T-helper 1 cell treated with Interleukin-12 subunit alpha and Interleukin-12 subunit beta and Interleukin-4 antibody, amounts not matched to agents 30 ng/mL and 1 ng/mL, for 36 hours (primary cell): ENCODE data around the gene DGAT2. TPM values are rescaled to one million over a fixed set of nuclear protein-coding genes. Genes with fewer than 3 reads are reported as not detected.

Experiments used
- intact Hi-C: fragments of 100-400 bp; cut with micrococcal nuclease; formaldehyde crosslinking; loops from one replicate; pipeline ENCODE4 v1.15.1; 2024
- total RNA-seq: library from RNA; stranded (reverse); gene quantifications from 2 replicates; pipeline ENCODE4 v1.2.3, GENCODE V29; 2022

Gene DGAT2
- total RNA-seq, 1 donor from 2014 or later = 8.0 TPM

DNA sequence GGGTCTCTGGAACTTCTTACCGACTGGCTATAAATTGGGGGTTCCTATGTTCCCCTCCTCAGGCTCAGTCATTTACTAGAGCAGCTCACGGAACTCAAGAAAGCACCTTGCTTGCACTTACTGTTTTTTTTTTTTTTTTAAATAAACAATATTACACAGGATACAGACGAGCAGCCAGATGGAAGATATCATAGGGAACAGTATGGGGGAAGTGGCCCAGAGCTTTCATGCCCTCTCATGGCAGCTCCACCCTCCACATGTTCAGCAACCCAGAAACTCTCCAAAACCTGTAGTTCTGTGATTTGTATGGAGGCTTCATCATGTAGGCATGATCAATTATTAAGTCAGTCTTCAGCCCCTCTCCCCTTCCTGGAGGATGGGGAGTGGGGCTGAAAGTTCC is 54.0 kb downstream of the DGAT2 start:
- intact Hi-C loops = no loop called here

DNA sequence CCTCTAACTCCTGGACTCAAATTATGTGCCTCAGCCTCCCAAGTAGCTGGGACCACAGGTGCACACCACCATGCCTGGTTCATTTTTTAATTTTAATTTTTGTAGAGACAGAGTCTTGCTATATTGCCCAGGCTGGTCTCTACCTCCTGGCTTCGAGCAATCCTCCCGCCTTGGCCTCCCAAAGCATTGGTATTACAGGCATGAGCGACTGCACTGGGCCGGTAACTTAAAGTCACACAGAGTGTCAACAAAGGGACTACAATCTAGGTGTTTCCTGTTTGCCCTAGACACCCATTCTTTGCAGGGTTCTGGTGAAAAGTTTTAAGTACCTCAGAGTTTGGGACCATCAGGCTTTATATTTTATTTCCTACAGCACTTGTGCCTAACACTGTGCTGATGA is 54.8 kb downstream of the DGAT2 start:
- intact Hi-C loops = no loop called here

DNA sequence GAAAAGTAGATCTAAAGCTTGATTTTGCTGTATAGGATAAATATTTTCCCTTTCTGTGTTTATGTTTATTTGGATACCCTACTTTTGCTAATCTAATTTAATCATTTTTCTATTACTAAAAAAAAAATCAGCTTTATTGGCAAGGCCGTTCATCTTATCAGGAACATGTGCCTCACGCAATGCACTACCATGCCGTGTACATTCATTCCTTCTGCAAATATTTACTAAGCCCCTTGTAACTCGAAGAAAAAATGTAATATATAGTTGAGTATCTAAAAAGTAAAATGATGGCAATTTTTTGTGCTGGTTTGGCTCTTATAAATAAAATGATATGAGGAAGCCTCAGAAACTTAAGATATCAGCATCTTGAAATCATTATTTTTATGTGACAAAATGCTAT is 55.4 kb downstream of the DGAT2 start:
- intact Hi-C loops = loop anchor here (1.0 kb wide), 1 partner anchor 9 kb away; the partner anchor contains the start of gene UVRAG

DNA sequence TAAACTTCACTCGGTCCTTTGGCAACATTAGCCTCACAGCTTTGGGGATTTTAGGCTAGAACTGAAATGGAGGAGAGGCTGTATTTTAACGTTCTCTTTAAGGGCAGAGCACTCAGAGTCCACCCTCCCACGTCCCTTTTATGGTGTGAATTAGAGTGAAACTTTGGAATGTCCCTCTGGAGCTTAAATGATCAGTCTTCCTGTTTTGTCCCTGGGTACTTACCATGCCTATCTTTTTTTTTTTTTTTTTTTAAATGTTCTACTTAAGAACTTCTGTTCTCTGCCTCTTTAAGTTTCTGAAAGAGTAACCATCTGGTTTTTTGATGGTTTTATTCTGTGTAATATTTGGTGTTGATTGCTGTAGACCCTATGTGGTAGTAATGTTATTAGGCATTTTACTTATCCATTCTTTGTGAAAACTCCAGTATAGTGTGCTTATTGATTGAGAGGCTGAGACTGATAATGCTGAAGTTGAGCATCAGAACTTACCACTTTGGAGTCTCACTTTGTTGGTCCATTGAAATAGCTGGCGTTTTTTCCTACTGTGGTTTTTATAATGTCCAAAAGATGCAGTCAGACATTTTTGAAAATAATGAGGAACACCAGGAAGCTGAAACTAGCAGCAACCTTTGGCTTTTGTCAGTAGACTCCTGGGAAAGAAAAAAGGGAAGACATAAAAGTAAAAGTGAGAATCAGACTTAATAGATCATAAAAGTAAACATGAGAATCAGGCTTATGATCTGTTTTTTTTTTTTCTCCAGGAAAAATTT is 58.1 kb downstream of the DGAT2 start:
- intact Hi-C loops = no loop called here

DNA sequence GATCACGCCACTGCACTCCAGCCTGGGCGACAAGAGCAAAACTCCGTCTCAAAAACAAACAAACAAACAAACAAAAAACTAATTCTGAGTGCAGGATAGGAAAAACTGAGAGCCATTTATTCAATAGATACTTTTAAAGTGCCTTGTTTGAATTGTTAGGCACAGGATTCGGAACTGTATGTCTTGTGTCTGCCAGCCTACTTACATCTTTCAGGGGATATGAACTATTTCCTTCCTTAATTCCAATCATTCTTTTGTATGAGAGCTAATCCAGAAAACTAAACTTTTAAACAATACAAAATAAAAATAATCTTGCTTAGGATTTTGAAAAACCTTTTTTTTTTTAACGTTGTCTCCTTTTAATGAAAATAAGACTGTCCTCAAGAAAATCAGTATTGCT is 59.0 kb downstream of the DGAT2 start:
- intact Hi-C loops = no loop called here

DNA sequence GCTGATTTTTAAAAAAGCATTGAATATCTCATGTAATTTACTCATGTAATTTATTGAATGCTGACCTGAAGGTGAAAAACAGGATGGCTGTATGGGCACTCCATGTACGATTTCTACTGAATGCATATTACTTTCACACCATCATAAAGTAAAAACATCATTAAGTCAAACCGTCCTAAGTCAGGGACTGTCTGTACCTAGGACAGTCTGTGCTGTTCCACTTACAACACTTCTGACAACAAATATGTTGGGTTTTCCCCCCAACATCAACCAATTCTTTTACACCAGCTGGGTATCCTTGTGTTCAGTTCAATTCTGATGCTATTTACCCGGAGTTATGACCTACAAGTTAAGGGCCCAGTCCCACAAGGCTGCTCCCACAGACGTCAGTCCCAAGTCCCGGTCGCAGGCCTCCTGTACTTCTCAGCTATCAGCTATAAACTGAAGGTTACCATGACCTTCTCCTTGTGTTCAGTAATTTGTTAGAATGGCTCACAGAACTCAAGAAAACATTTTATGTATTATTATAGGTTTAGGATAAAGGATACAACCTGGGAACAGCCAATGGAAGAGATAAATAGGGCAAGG is 63.4 kb downstream of the DGAT2 start:
- intact Hi-C loops = no loop called here

DNA sequence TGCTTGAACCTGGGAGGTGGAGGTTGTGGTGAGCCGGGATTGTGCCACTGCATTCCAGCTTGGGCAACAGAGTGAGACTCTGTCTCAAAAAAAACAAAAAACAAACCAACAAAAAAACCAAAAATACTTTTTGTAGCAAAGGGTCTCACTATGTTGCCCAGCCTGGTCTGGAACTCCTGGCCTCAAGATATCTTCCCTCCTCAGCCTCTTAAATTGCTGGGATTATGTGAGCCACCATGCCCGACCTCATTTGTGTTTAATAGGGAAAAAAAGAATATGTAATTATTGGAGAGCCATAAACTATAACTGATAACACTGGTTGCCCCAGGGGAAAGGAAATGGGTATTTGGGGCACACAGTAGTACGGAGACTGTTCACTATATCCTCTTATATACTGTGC is 66.2 kb downstream of the DGAT2 start:
- intact Hi-C loops = no loop called here

DNA sequence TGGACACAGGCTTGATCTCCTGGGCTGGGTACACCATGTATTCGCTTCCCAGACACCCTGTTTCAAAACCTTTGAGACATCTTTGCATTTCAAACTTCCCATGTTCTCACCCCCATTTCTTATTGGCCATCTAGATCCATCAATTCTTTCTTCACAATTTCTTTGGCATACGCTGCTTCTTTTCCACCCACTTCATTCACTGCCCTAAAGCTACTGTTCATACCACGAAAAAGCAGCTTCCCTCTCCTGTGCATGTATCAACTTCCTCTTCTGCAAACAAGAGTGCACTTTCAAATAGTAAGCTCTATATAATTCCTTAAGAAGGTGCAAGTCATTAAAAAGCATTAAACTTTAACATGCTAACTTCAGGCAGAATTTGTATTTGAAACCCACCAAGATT is 67.8 kb downstream of the DGAT2 start:
- intact Hi-C loops = no loop called here

DNA sequence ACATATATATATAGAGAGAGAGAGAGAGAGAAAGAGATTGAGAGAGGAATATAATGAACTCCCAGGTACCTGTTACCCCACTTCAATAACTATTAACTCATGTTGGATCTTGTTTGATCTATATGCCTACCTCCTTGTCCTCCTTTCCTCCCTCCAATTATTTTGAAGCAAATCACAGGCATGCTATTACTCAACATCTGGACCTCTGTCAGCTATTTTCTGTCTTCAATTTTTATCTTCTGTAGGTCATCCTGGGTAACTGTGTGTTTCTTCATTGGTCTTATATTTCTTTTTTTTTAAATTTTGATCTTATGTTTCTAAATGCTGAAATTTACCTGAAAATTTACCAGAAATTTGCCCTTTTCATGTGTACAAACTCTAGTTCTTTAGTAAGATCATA is 71.3 kb downstream of the DGAT2 start:
- intact Hi-C loops = no loop called here

DNA sequence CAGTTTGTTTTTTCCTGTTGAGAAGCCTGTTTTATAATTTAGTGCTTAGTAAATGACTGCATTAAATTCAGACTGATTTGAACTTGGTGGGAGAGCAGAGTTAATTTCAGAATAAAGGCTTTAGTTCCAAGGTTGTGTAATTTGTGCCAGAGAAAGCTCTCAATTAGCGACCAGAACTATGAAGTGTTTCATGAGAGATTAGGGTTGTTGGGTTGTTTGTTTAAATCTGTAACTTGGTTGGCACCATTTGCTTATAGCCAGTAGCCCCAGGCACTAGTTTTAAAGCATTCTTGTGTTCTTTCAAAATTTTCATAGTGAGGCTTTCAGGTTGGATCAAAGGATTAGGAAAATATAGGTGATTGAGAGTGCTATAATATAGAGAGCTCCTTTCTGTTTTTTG is 71.9 kb downstream of the DGAT2 start:
- intact Hi-C loops = no loop called here

DNA sequence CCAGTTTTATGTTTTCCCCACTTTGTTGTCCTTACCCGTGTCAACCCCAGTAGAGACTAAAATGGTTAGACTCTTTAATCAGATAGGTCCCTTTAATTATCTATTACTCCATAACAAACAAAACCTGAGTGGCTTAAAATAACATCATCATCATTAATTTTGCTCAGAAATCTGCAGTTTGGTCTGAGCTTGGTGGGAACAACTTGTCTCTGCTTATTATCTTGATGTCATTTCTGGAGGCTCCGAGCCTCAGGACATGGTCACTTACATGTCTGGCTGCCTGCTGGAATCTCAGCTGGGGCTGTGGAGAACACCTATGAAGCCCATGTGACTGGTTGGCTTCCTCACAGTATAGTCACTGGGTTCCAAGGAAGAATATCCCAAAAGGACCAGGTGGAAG is 73.2 kb downstream of the DGAT2 start:
- intact Hi-C loops = no loop called here

DNA sequence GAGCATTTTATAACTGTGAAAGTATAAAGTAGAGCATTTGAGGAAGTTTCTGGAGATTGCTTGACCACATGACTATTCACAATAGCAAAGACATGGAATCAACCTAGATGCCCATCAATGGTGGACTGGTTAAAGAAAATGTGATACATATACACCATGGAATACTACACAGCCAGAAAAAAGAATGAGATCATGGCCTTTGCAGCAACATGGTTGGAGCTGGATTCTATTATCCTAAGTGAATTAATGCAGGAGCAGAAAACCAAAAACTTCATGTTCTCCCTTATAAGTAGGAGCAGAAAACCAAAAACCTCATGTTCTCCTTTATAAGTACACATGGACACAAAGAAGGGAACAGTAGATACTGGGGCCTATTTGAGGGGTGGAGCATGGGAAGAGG is 76.7 kb downstream of the DGAT2 start:
- intact Hi-C loops = no loop called here

DNA sequence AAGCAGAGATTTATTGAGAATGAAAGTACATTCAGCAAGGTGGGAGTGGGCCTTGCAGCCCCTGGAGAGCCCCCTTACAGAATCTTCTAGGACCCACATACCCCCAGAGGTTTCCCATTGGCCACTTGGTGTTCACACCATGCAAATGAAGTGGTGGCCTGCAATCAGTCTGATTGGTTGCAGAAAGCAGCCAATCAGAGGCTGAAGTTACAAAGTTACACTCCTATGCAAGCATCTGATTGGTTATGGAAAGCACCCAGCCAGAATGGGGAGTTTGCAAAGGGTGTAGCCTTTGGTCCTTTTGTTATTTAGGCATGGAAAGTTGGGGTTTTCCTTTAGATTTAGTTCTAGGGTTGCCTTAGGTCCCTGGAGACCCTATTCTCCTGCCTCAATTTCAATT is 81.3 kb downstream of the DGAT2 start:
- intact Hi-C loops = no loop called here

DNA sequence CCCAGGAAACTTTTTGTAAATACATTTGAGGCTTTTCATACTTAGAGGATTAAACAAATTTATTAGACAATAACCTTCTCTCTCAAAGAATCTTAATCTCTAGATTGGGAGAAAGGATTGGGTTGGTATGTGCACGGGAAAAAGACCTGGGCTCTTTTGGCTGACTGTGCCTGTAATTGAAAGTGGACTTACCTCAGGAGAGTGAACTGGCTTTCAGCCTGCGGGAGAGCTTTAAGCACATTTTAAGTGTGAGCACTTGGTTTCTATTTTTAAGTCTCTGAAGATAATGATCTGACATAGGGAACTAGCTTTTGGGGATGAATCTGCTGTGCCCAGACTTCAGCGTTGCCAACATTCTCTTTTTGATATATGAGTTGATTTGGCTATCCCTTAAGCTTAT is 82.2 kb downstream of the DGAT2 start:
- intact Hi-C loops = no loop called here

Other genes with a start within 250 kb of the DGAT2 start
- 23.7 and 25.9 TPM in 2 replicates for gene GDPD5, start 242.8 kb upstream of the DGAT2 start, total RNA-seq
- 17.0 and 17.1 TPM in 2 replicates for gene SERPINH1, start 206.5 kb upstream of the DGAT2 start, total RNA-seq
- 8.4 and 8.6 TPM in 2 replicates for gene MAP6, start 99.7 kb upstream of the DGAT2 start, total RNA-seq
- not detected in 2 replicates for gene MOGAT2, start 50.9 kb upstream of the DGAT2 start, total RNA-seq
- 18.5 and 21.7 TPM in 2 replicates for gene UVRAG, start 46.4 kb downstream of the DGAT2 start, total RNA-seq